ENCODE measurements around the gene SMIM5. TPM values are rescaled to one million over a fixed set of nuclear protein-coding genes. Genes with fewer than 3 reads are reported as not detected.
"Not testable (repeated sequence)": the region's sequence is repeated elsewhere in the genome, so short reads cannot be mapped to it uniquely, and the experiment has no call there.

SMIM5 gene
- total and polyA plus RNA-seq, 2 experiments from 2014 or later, result 0.08 TPM; not detected in 1

GRCh38 chr17:75591722-75592302 lies 41.4 kb upstream of the SMIM5 start:
- DNase-seq, result no peak
- Histone ChIP-seq H4K20me1 (ENCODE audit: insufficient read depth) (no peaks in the 10 kb centered on the region), H3K4me2 (ENCODE audit: unreplicated experiment) (no peak overlapping the region), H3K4me3 (no peak overlapping the region), H3K36me3 (ENCODE audit: low read depth) (no peaks in the 10 kb centered on the region), H3K79me2 (ENCODE audit: insufficient read depth) (no peaks in the 10 kb centered on the region), H3K9me3 (ENCODE audit: low read depth) (no peaks in the 10 kb centered on the region), H3K9ac (no peak overlapping the region), H3F3A (ENCODE audit: insufficient read depth) (no peaks in the 10 kb centered on the region), H3K9me2 (ENCODE audit: insufficient read depth) (no peaks in the 10 kb centered on the region), H3K27me3 (replicated peaks; ENCODE audit: insufficient read depth) (peaks cover 12% of the 10 kb centered on the region; the same call in 1 of the 2 replicates), H3K4me1 (ENCODE audit: insufficient read depth) (no peaks in the 10 kb centered on the region), H3K27ac (no peak overlapping the region), H2AFZ (no peak overlapping the region)
- TF ChIP-seq EZH2phosphoT487 (IDR thresholded peaks at IDR 0.05; ENCODE audit: insufficient read depth, low read depth) (no peak), EZH2 (IDR thresholded peaks at IDR 0.05; ENCODE audit: insufficient read depth, poor library complexity, severe bottlenecking) (no peak)
- in situ Hi-C loops (cut with MboI), result loop anchor here (10.0 kb wide), 1 partner anchor 63 kb away; no protein-coding TSS in a partner anchor
- 83 to 84% methylated on average over 5 to 7 of the region's 7 CpGs for WGBS, 2 experiments (ENCODE audit: low coverage in 1 of 2, low lambda C conversion rate in 2 of 2, missing lambda C conversion rate in 2 of 2)

GRCh38 chr17:75592348-75593020 lies 40.8 kb upstream of the SMIM5 start:
- no peak overlapping the region for H3K4me3 ChIP-seq
- in situ Hi-C loops (cut with MboI), result loop anchor here (10.0 kb wide), 1 partner anchor 62 kb away; no protein-coding TSS in a partner anchor
- H3K27ac ChIP-seq, result no peak overlapping the region
- H3K9ac ChIP-seq, result no peak overlapping the region
- H3F3A ChIP-seq (ENCODE audit: insufficient read depth), result no peaks in the 10 kb centered on the region
- no peak overlapping the region for H2AFZ ChIP-seq
- no peak for TF ChIP-seq EZH2phosphoT487 (IDR thresholded peaks at IDR 0.05; ENCODE audit: insufficient read depth, low read depth)
- TF ChIP-seq EZH2 (IDR thresholded peaks at IDR 0.05; ENCODE audit: insufficient read depth, poor library complexity, severe bottlenecking), result no peak
- WGBS, 2 experiments (ENCODE audit: low coverage in 1 of 2, low lambda C conversion rate in 2 of 2, missing lambda C conversion rate in 2 of 2), result 83% methylated on average over 16 to 17 of the region's 17 CpGs
- no peak for DNase-seq
- H3K4me2 ChIP-seq (ENCODE audit: unreplicated experiment), result no peak overlapping the region
- no peaks in the 10 kb centered on the region for H3K36me3 ChIP-seq (ENCODE audit: low read depth)
- no peaks in the 10 kb centered on the region for H3K9me3 ChIP-seq (ENCODE audit: low read depth)
- H4K20me1 ChIP-seq (ENCODE audit: insufficient read depth), result no peaks in the 10 kb centered on the region
- H3K4me1 ChIP-seq (ENCODE audit: insufficient read depth), result no peaks in the 10 kb centered on the region
- H3K27me3 ChIP-seq (replicated peaks; ENCODE audit: insufficient read depth), result peaks cover 5% of the 10 kb centered on the region; the same call in 1 of the 2 replicates
- H3K9me2 ChIP-seq (ENCODE audit: insufficient read depth), result no peaks in the 10 kb centered on the region
- no peaks in the 10 kb centered on the region for H3K79me2 ChIP-seq (ENCODE audit: insufficient read depth)

- not testable (repeated sequence) for H3K79me2 ChIP-seq (ENCODE audit: insufficient read depth); H3K27me3 ChIP-seq (replicated peaks; ENCODE audit: insufficient read depth); H3K36me3 ChIP-seq (ENCODE audit: low read depth); H3K9me3 ChIP-seq (ENCODE audit: low read depth); H3K27ac ChIP-seq; DNase-seq; H3K9me2 ChIP-seq (ENCODE audit: insufficient read depth); H3K4me1 ChIP-seq (ENCODE audit: insufficient read depth); H3K9ac ChIP-seq; H3K4me2 ChIP-seq (ENCODE audit: unreplicated experiment); H3F3A ChIP-seq (ENCODE audit: insufficient read depth); H4K20me1 ChIP-seq (ENCODE audit: insufficient read depth); H2AFZ ChIP-seq; H3K4me3 ChIP-seq
- in situ Hi-C loops (cut with MboI), result loop anchor here (10.0 kb wide), 1 partner anchor 61 kb away; no protein-coding TSS in a partner anchor
- 78 to 84% methylated on average over 7 to 9 of the region's 9 CpGs for WGBS, 2 experiments (ENCODE audit: low coverage in 1 of 2, low lambda C conversion rate in 2 of 2, missing lambda C conversion rate in 2 of 2)
Observed at GRCh38 chr17:75593430-75593829, 39.8 kb upstream of the SMIM5 start.

GRCh38 chr17:75594499-75595283 lies 38.5 kb upstream of the SMIM5 start:
- Histone ChIP-seq H3K9me2 (ENCODE audit: insufficient read depth) (no peaks in the 10 kb centered on the region), H3K79me2 (ENCODE audit: insufficient read depth) (no peaks in the 10 kb centered on the region), H3K4me1 (ENCODE audit: insufficient read depth) (no peaks in the 10 kb centered on the region), H3K4me3 (no peak overlapping the region), H3K4me2 (ENCODE audit: unreplicated experiment) (no peak overlapping the region), H2AFZ (no peak overlapping the region), H3K9me3 (ENCODE audit: low read depth) (no peaks in the 10 kb centered on the region), H4K20me1 (ENCODE audit: insufficient read depth) (no peaks in the 10 kb centered on the region), H3K27ac (no peak overlapping the region), H3K27me3 (replicated peaks; ENCODE audit: insufficient read depth) (no peaks in the 10 kb centered on the region), H3K36me3 (ENCODE audit: low read depth) (no peaks in the 10 kb centered on the region), H3F3A (ENCODE audit: insufficient read depth) (no peaks in the 10 kb centered on the region), H3K9ac (no peak overlapping the region)
- no peak for DNase-seq
- in situ Hi-C loops (cut with MboI), result loop anchor here (10.0 kb wide), 1 partner anchor 60 kb away; no protein-coding TSS in a partner anchor
- WGBS, 2 experiments (ENCODE audit: low coverage in 1 of 2, low lambda C conversion rate in 2 of 2, missing lambda C conversion rate in 2 of 2), result 57 to 59% methylated on average over 25 to 28 of the region's 28 CpGs
- TF ChIP-seq EZH2 (IDR thresholded peaks at IDR 0.05; ENCODE audit: insufficient read depth, poor library complexity, severe bottlenecking) (no peak), EZH2phosphoT487 (IDR thresholded peaks at IDR 0.05; ENCODE audit: insufficient read depth, low read depth) (no peak)

Data from GM23248 (cell line).